ENCODE data around the gene PDZD4. TPM values are rescaled to one million over a fixed set of nuclear protein-coding genes. Genes with fewer than 3 reads are reported as not detected.

PDZD4 gene
- polyA plus RNA-seq, 1 donor (not counting 4 experiments of a cell fraction or from before 2014, with no cell fraction given), result 0.05 TPM

DNA sequence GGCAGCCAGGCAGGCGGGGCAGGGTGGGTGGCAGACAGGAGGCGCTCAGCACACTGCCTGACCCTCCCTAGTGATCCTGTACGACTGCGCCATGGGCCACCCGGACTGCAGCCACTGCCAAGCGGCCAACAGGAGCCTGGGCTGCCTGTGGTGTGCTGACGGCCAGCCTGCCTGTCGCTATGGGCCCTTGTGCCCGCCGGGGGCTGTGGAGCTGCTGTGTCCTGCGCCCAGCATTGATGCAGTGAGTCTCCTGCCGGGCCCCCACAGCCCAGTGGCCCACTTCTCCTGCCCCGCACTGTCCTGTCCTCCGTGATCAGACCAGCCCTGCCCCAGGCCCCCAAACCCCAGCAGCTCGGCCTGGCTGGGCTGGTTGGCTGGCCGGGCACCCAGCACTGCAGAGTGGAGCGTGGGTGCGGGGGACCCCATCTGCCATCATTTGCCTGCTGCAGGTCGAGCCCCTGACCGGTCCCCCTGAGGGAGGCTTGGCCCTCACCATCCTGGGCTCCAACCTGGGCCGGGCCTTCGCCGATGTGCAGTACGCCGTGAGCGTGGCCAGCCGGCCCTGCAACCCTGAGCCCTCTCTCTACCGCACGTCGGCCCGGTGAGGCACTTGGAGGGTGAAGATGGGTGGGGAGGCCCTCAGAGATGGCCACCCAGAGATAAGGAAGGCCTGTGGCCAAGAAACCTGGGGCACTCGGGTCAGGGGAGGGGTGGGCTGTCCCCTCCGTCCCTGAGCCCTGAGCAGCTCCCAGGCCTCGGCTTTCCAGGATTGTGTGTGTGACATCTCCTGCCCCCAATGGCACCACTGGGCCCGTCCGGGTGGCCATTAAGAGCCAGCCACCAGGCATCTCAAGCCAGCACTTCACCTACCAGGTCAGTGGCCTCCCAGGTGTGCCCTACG is 58.7 kb downstream of the PDZD4 start:
- no peak overlapping the region for H3K9ac ChIP-seq (ENCODE audit: control insufficient read depth, extremely low read depth, insufficient read depth, low read length)
- no peaks in the 10 kb centered on the region for H3K4me1 ChIP-seq (ENCODE audit: control insufficient read depth, extremely low read depth, insufficient read depth, low read length)
- FAIRE-seq (no peak), DNase-seq (ENCODE audit: low read depth, low spot score) (no peak)
- no peaks in the 10 kb centered on the region for H3K9me1 ChIP-seq (ENCODE audit: control insufficient read depth, extremely low read depth, insufficient read depth, low read length)
- H3K4me2 ChIP-seq (ENCODE audit: control insufficient read depth, extremely low read depth, insufficient read depth, low read depth, low read length), result no peak overlapping the region
- H3K9me3 ChIP-seq (ENCODE audit: control insufficient read depth, low read depth, low read length), result peaks cover 4% of the 10 kb centered on the region
- H4K20me1 ChIP-seq (ENCODE audit: control insufficient read depth, extremely low read depth, insufficient read depth, low read length), result no peaks in the 10 kb centered on the region
- H3K27ac ChIP-seq (ENCODE audit: control insufficient read depth, insufficient read depth, low read length), result no peak overlapping the region
- no peak overlapping the region for H3K4me3 ChIP-seq (ENCODE audit: control insufficient read depth in 2 of 3, extremely low read depth in 1 of 3, insufficient read depth in 2 of 3, low read depth in 1 of 3, low read length in 3 of 3)
- dilution Hi-C loops (cut with MboI; ENCODE audit: extremely low pct_ligation_motif_present, low sequenced_read_pairs), result no loop called here
- TF ChIP-seq, protein P1, sequence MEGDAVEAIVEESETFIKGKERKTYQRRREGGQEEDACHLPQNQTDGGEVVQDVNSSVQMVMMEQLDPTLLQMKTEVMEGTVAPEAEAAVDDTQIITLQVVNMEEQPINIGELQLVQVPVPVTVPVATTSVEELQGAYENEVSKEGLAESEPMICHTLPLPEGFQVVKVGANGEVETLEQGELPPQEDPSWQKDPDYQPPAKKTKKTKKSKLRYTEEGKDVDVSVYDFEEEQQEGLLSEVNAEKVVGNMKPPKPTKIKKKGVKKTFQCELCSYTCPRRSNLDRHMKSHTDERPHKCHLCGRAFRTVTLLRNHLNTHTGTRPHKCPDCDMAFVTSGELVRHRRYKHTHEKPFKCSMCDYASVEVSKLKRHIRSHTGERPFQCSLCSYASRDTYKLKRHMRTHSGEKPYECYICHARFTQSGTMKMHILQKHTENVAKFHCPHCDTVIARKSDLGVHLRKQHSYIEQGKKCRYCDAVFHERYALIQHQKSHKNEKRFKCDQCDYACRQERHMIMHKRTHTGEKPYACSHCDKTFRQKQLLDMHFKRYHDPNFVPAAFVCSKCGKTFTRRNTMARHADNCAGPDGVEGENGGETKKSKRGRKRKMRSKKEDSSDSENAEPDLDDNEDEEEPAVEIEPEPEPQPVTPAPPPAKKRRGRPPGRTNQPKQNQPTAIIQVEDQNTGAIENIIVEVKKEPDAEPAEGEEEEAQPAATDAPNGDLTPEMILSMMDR (optimal IDR thresholded peaks at IDR 0.05 in 1 of 3, IDR thresholded peaks at IDR 0.05 in 1 of 3, conservative IDR thresholded peaks at IDR 0.05 in 1 of 3; ENCODE audit: extremely low read depth in 1 of 3, insufficient read depth in 2 of 3, low read length in 3 of 3), result no peak
- TF ChIP-seq EZH2 (IDR thresholded peaks at IDR 0.05; ENCODE audit: low read length), result no peak
- H2AFZ ChIP-seq (ENCODE audit: control insufficient read depth, low read length), result no peak overlapping the region
- H3K27me3 ChIP-seq (ENCODE audit: control insufficient read depth, extremely low read depth, insufficient read depth, low read length), result no peaks in the 10 kb centered on the region
- no peaks in the 10 kb centered on the region for H3K79me2 ChIP-seq (ENCODE audit: control insufficient read depth, insufficient read depth, low read length)
- H3K36me3 ChIP-seq (ENCODE audit: control insufficient read depth in 2 of 2, extremely low read depth in 1 of 2, insufficient read depth in 2 of 2, low read length in 2 of 2), result peaks cover 0 to 6% of the 10 kb centered on the region in 2 experiments

DNA sequence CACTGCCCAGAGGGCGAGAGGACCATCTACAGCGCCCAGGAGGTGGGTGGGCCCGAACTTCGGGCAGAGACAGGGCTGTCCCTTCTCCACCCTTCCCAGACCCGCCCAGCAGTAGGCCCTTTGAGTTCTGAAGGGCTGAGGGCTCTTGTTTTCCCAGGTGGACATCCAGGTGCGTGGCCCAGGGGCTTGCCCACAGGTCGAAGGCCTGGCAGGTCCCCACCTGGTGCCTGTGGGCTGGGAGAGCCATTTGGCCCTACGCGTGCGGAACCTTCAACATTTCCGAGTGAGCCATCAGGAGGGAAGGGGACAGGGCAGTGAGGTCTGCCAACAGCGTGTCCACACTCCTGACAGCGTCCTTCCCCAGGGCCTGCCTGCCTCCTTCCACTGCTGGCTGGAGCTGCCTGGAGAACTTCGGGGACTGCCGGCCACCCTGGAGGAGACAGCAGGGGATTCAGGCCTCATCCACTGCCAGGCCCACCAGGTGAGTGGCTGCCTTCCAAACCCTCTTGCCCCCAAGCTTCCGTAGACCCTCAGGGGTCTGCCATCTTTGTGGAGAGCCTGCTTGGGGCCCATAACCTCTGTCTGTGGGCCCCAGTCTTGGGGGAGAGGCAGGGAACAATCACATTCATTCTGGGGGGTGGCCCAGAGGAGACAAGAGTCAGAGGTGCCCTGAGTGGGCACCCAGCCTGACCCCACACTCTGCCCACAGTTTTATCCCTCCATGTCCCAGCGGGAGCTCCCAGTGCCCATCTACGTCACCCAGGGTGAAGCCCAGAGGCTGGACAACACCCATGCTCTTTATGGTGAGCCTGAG is 59.5 kb downstream of the PDZD4 start:
- DNase-seq (ENCODE audit: low read depth, low spot score) (no peak), FAIRE-seq (no peak)
- Histone ChIP-seq H3K27me3 (ENCODE audit: control insufficient read depth, extremely low read depth, insufficient read depth, low read length) (no peaks in the 10 kb centered on the region), H3K9ac (ENCODE audit: control insufficient read depth, extremely low read depth, insufficient read depth, low read length) (no peak overlapping the region), H3K79me2 (ENCODE audit: control insufficient read depth, insufficient read depth, low read length) (no peaks in the 10 kb centered on the region), H3K4me2 (ENCODE audit: control insufficient read depth, extremely low read depth, insufficient read depth, low read depth, low read length) (no peak overlapping the region), H3K9me3 (ENCODE audit: control insufficient read depth, low read depth, low read length) (peaks cover 4% of the 10 kb centered on the region), H3K9me1 (ENCODE audit: control insufficient read depth, extremely low read depth, insufficient read depth, low read length) (no peaks in the 10 kb centered on the region), H3K36me3 (ENCODE audit: control insufficient read depth in 2 of 2, extremely low read depth in 1 of 2, insufficient read depth in 2 of 2, low read length in 2 of 2) (peaks cover 0 to 6% of the 10 kb centered on the region in 2 experiments), H4K20me1 (ENCODE audit: control insufficient read depth, extremely low read depth, insufficient read depth, low read length) (no peaks in the 10 kb centered on the region), H2AFZ (ENCODE audit: control insufficient read depth, low read length) (no peak overlapping the region), H3K4me1 (ENCODE audit: control insufficient read depth, extremely low read depth, insufficient read depth, low read length) (no peaks in the 10 kb centered on the region), H3K4me3 (ENCODE audit: control insufficient read depth in 2 of 3, extremely low read depth in 1 of 3, insufficient read depth in 2 of 3, low read depth in 1 of 3, low read length in 3 of 3) (no peak overlapping the region), H3K27ac (ENCODE audit: control insufficient read depth, insufficient read depth, low read length) (no peak overlapping the region)
- TF ChIP-seq EZH2 (IDR thresholded peaks at IDR 0.05; ENCODE audit: low read length), result no peak
- TF ChIP-seq, protein P1 (optimal IDR thresholded peaks at IDR 0.05 in 1 of 3, IDR thresholded peaks at IDR 0.05 in 1 of 3, conservative IDR thresholded peaks at IDR 0.05 in 1 of 3; ENCODE audit: extremely low read depth in 1 of 3, insufficient read depth in 2 of 3, low read length in 3 of 3), result no peak
- dilution Hi-C loops (cut with MboI; ENCODE audit: extremely low pct_ligation_motif_present, low sequenced_read_pairs), result no loop called here

All from keratinocyte (primary cell).